Measurements from ENCODE around the gene KIF26B.

The KIF26B gene

GRCh38 chr1:245673881-245674414, 519.2 kb downstream of the KIF26B start:
- no peak for DNase-seq (ENCODE audit: low read depth)
- no peak overlapping the region for H3K4me3 ChIP-seq (ENCODE audit: low read depth, low read length)
- TF ChIP-seq CTCF (IDR thresholded peaks at IDR 0.05; ENCODE audit: control insufficient read depth, extremely low read depth, insufficient read depth): no peak

- TF ChIP-seq CTCF (IDR thresholded peaks at IDR 0.05; ENCODE audit: control insufficient read depth, extremely low read depth, insufficient read depth): no peak
- DNase-seq (ENCODE audit: low read depth): no peak
Measured at GRCh38 chr1:245677461-245678240, 522.9 kb downstream of the KIF26B start.

GRCh38 chr1:245678860-245679411, 524.2 kb downstream of the KIF26B start:
- no peak overlapping the region for H3K4me3 ChIP-seq (ENCODE audit: low read depth, low read length)
- no peak for TF ChIP-seq CTCF (IDR thresholded peaks at IDR 0.05; ENCODE audit: control insufficient read depth, extremely low read depth, insufficient read depth)
- no peak for DNase-seq (ENCODE audit: low read depth)

More at GRCh38 chr1:245677461-245678240, 522.9 kb downstream of the KIF26B start:
- H3K4me3 ChIP-seq (ENCODE audit: low read depth, low read length): no peak overlapping the region

GRCh38 chr1:245679821-245680780, 525.3 kb downstream of the KIF26B start:
- TF ChIP-seq CTCF (IDR thresholded peaks at IDR 0.05; ENCODE audit: control insufficient read depth, extremely low read depth, insufficient read depth): no peak
- DNase-seq (ENCODE audit: low read depth): no peak
- no peak overlapping the region for H3K4me3 ChIP-seq (ENCODE audit: low read depth, low read length)

- DNase-seq (ENCODE audit: low read depth): no peak
- no peak overlapping the region for H3K4me3 ChIP-seq (ENCODE audit: low read depth, low read length)
- no peak for TF ChIP-seq CTCF (IDR thresholded peaks at IDR 0.05; ENCODE audit: control insufficient read depth, extremely low read depth, insufficient read depth)
Measured at GRCh38 chr1:245682638-245683628, 528.1 kb downstream of the KIF26B start.

- TF ChIP-seq CTCF (IDR thresholded peaks at IDR 0.05; ENCODE audit: control insufficient read depth, extremely low read depth, insufficient read depth): no peak
- no peak for DNase-seq (ENCODE audit: low read depth)
Measured at GRCh38 chr1:245683676-245684075, 528.9 kb downstream of the KIF26B start.

More at GRCh38 chr1:245683676-245684075, 528.9 kb downstream of the KIF26B start:
- no peak overlapping the region for H3K4me3 ChIP-seq (ENCODE audit: low read depth, low read length)

Measured in LNCaP clone FGC (cell line).